GM10248 (cell line): ENCODE measurements around the gene PRDM16.

Experiments used
- CTCF ChIA-PET: fragments of 300-600 bp; sonication (Branson Sonifier 250); formaldehyde crosslinking; extraction: SDS; loops from one replicate; lab custom pipeline; 2021; ENCODE audit warnings: antibody characterized with exemption; lab: Yijun Ruan, JAX
- POLR2A ChIA-PET: fragments of 350-650 bp; sonication (Branson Sonifier 250); formaldehyde crosslinking; extraction: SDS; loops from one replicate; lab custom pipeline; 2020; ENCODE audit warnings: antibody characterized with exemption; lab: Yijun Ruan, JAX
- DNase-seq: peaks from one replicate; pipeline ENCODE4 v3.0.0; 2012; ENCODE audit errors: extremely low spot score
- CTCF ChIP-seq: IDR thresholded peaks from 2 replicates; pipeline ENCODE4 v1.5.1; 2012; ENCODE audit warnings: mild to moderate bottlenecking, low read depth; ENCODE audit errors: extremely low read depth, missing control alignments, control extremely low read depth

Gene PRDM16

GRCh38 chr1:3270403-3271245 is 201.6 kb downstream of the PRDM16 start:
- no peak for DNase-seq
- ChIA-PET POLR2A (no interaction called here), CTCF (no interaction called here)
- TF ChIP-seq CTCF: no peak

- DNase-seq: no peak
- ChIA-PET CTCF (no interaction called here), POLR2A (no interaction called here)
- TF ChIP-seq CTCF: no peak
These were observed 202.9 kb downstream of the PRDM16 start for GRCh38 chr1:3271866-3272265.

GRCh38 chr1:3272321-3273045 is 203.5 kb downstream of the PRDM16 start:
- POLR2A ChIA-PET: no interaction called here
- CTCF ChIA-PET: no interaction called here
- TF ChIP-seq CTCF: no peak
- no peak for DNase-seq

GRCh38 chr1:3273447-3273846 is 204.4 kb downstream of the PRDM16 start:
- CTCF ChIA-PET: no interaction called here

GRCh38 chr1:3274972-3275371 is 206.0 kb downstream of the PRDM16 start:
- ChIA-PET CTCF (no interaction called here), POLR2A (no interaction called here)
- DNase-seq: no peak
- no peak for TF ChIP-seq CTCF

More at GRCh38 chr1:3273447-3273846, 204.4 kb downstream of the PRDM16 start:
- DNase-seq: no peak
- TF ChIP-seq CTCF: no peak
- POLR2A ChIA-PET: no interaction called here

GRCh38 chr1:3275471-3276340 is 206.7 kb downstream of the PRDM16 start:
- POLR2A ChIA-PET: no interaction called here
- DNase-seq: no peak
- TF ChIP-seq CTCF: no peak
- CTCF ChIA-PET: no interaction called here
